Activated naive CD4-positive, alpha-beta T cell treated with anti-CD3 and anti-CD28 coated beads, Interleukin-2, amount 50 U/mL, for 24 hours (primary cell): ENCODE results near the gene ACACA.

Experiments used
- H3K27ac Mint-ChIP-seq: one replicate; pipeline ENCODE4 v1.8.0; 2021; ENCODE audit warnings: mild to moderate bottlenecking, mixed read lengths
- H3K27me3 Mint-ChIP-seq: one replicate; pipeline ENCODE4 v1.8.0; 2021; ENCODE audit warnings: mixed read lengths
- H3K36me3 Mint-ChIP-seq: one replicate; pipeline ENCODE4 v1.8.0; 2021; ENCODE audit warnings: mixed read lengths
- H3K4me1 Mint-ChIP-seq: one replicate; pipeline ENCODE4 v1.8.0; 2021; ENCODE audit warnings: mixed read lengths
- H3K4me3 Mint-ChIP-seq: one replicate; pipeline ENCODE4 v1.8.0; 2021; ENCODE audit warnings: mild to moderate bottlenecking, mixed read lengths
- H3K9me3 Mint-ChIP-seq: one replicate; pipeline ENCODE4 v1.8.0; 2021; ENCODE audit warnings: mixed read lengths

Gene ACACA

DNA sequence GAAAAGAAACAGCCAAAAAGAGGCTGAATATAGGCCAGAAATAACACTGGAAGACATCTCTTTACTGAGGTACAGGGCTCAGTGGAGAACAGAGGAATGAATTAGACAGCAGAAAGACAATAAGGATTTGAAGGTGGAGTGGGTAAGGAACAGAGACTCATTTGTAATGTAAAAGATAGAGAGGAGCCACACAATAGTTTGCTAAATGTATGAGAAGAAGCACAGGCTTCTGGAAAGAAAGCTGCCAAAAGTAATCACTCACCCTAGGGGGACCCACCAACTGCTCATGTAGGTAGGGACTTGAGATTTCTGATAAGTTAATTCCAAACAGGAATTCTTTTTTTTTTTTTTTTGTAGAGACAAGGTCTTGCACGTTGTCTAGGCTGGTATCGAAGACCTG lies 271.1 kb downstream of the ACACA start:
- Mint-ChIP-seq H3K27ac (peak overlapping the region; percentile 48), H3K4me3 (no peak overlapping the region), H3K36me3 (peaks cover 9% of the 10 kb centered on the region), H3K27me3 (no peaks in the 10 kb centered on the region), H3K9me3 (no peaks in the 10 kb centered on the region), H3K4me1 (no peaks in the 10 kb centered on the region)

DNA sequence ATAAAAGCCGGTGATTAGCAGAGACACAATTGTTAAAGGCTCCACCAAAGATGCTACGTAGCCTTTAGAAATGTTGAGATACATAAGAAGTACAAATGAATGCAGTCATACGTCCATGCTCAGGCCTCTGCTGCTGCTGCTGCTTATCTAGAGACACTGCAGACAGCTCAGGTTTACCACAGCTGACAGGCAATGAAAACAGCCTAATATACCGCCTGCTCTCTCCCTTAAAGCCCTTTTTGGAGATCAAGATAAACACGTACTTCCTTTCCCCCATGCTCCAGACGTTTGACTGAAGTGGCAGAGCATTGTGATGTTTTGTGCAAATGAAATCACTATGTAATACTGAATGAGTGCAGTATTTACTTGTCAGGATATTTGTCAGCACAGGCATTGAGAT lies 272.6 kb downstream of the ACACA start:
- peaks cover 7% of the 10 kb centered on the region for H3K36me3 Mint-ChIP-seq
- no peak overlapping the region for H3K27ac Mint-ChIP-seq
- no peaks in the 10 kb centered on the region for H3K9me3 Mint-ChIP-seq

DNA sequence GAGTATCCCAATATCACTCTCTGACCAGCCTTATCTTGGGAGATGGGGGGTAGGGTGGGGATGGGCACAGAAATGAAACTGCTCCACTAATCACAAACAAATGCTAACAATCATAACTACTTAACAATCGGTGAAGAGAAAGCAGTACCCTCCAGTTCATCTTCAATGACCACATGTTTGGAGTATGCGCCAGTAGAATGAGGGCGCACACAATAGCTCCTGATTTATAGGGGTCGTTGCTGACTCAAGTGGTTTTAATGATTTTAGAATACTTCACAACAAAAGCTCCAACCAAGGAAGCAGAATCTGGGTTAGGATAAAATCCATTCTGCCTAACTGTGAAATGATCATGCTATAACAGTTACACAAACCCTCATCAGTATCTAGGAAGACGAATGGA lies 273.5 kb downstream of the ACACA start:
- no peaks in the 10 kb centered on the region for H3K27me3 Mint-ChIP-seq
- no peaks in the 10 kb centered on the region for H3K4me1 Mint-ChIP-seq
- no peak overlapping the region for H3K4me3 Mint-ChIP-seq
- no peak overlapping the region for H3K27ac Mint-ChIP-seq
- no peaks in the 10 kb centered on the region for H3K9me3 Mint-ChIP-seq
- peaks cover 4% of the 10 kb centered on the region for H3K36me3 Mint-ChIP-seq

More for the DNA sequence above, 272.6 kb downstream of the ACACA start:
- no peak overlapping the region for H3K4me3 Mint-ChIP-seq
- no peaks in the 10 kb centered on the region for H3K4me1 Mint-ChIP-seq
- no peaks in the 10 kb centered on the region for H3K27me3 Mint-ChIP-seq

DNA sequence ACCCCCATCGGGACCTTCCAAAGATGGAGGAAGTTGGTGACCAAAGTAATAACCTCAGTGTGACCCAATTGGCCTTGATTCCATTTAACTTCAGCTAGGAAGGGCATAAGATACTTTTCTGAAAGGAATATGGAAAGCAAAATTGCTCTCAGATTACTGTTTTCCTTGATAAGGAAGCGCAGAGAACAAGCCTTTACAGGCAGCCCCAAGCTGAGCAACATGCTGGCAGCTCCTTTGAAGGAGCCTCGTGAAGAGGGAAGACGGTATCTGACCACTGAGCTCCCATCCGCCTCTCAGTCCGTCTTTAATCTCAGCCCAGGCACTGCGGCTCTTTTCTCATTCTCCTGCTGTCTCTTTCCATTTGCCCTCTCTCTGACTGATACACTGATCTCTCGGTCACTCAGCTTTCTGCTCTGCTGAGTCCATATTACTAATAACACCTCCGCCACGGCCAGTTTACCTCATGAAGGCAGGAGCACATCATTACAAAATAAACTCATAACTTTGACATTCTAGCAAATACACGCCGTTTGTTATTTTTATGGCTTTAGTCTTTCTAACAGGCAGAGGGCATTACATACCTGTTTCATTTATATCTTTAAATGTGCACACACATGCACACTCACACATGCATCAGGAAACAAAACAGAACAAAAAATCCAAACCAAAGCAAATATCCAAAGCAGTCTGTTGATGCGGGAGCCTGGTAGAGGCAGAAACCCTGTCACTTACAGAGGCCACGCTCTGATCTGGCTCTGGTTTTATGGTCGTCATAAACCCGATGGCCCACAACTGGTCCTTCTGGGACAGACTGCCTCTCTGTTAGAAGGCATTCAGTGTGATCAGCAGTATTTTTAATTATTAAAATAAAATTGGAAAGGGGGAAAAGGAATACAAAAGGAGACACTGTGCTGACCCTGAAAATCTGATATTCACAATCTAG lies 274.7 kb downstream of the ACACA start:
- no peaks in the 10 kb centered on the region for H3K27me3 Mint-ChIP-seq
- no peaks in the 10 kb centered on the region for H3K4me1 Mint-ChIP-seq
- H3K4me3 Mint-ChIP-seq: no peak overlapping the region
- H3K9me3 Mint-ChIP-seq: no peaks in the 10 kb centered on the region
- no peak overlapping the region for H3K27ac Mint-ChIP-seq
- H3K36me3 Mint-ChIP-seq: peaks cover 4% of the 10 kb centered on the region

DNA sequence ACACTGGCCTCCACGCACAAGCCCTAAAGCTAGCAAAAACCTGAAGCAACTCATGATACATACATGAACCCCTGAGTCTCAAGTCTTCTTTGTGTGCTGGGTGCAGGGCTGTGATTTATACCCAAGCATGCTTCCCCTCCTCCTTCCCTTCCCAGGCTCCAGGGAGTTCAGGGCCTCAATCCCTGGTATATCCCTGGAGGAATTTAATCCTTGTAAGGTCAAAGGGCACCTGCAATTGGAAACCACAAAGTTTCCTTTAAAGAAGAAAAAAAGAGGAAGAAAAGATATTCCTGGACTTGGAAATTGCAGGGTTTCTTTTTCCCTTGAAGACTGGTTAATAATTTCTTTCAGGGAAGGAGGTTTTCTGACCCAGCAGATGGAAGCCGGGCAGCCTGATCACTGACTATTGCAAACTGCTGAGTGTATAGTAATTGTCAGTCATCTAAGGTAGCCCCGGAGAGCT lies 275.6 kb downstream of the ACACA start:
- no peaks in the 10 kb centered on the region for H3K4me1 Mint-ChIP-seq
- H3K27me3 Mint-ChIP-seq: no peaks in the 10 kb centered on the region
- H3K27ac Mint-ChIP-seq: no peak overlapping the region
- no peak overlapping the region for H3K4me3 Mint-ChIP-seq
- peaks cover 8% of the 10 kb centered on the region for H3K36me3 Mint-ChIP-seq
- no peaks in the 10 kb centered on the region for H3K9me3 Mint-ChIP-seq

DNA sequence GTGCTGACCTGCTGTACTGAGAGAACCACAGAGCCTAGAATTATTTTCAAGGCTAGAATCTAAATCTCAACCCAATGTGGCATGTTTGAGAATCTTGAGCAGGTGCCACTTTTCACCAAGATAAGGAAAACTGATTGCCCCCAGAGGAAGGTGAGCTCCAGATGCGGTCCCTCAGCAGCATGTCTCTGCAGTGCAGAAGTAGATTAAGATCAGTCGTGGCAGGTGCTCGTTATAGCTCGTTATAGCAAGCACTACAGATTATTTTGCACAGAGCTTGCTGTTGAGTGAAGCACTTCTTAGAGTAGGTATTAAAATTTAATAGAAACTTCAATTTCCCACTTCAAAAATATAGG lies 281.8 kb downstream of the ACACA start:
- Mint-ChIP-seq H3K27me3 (no peaks in the 10 kb centered on the region), H3K4me3 (no peak overlapping the region), H3K36me3 (peaks cover 29% of the 10 kb centered on the region), H3K27ac (no peak overlapping the region), H3K9me3 (no peaks in the 10 kb centered on the region), H3K4me1 (no peaks in the 10 kb centered on the region)

DNA sequence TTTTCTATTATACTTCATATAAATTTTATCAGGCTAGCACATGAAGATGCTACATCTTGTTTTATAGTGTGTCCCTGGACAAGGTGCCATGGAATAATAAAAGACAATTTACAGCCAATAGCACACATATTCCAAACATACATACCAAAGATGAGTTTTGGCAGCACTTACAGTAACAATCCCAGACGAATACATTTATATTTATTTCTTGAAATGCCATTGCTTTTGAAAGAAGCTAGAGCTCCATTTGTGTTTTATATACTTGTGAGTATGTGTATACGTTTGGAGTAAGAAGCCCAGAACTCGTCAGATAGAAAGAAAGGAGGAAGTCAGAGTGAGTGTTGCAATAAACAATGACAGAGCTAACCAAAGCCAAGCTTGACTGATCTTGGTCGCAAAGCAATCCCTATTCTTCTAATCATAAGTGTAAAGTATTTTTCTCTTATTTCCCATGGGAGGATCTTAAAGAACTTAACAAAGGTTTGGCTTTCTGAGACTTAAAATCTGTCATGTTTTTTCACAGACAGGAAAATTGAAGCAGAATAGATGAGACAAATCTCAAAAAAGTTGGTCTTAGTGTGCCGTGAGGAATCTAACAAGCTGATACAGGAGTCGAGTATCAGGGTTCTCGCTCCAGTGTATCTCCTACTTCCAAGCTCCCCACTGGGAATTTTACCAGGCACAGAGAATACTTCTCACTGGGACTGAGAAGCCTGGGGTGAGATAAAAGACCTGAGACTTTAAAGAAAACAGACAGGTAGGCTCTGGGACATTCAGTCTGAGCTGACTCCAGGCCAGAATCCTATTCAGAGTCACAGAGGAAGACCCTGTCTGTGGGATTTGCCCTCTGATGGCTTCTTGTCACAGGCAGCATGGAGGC lies 282.5 kb downstream of the ACACA start:
- Mint-ChIP-seq H3K9me3 (no peaks in the 10 kb centered on the region), H3K4me3 (no peak overlapping the region), H3K27me3 (no peaks in the 10 kb centered on the region), H3K36me3 (peaks cover 27% of the 10 kb centered on the region), H3K27ac (no peak overlapping the region), H3K4me1 (no peaks in the 10 kb centered on the region)

DNA sequence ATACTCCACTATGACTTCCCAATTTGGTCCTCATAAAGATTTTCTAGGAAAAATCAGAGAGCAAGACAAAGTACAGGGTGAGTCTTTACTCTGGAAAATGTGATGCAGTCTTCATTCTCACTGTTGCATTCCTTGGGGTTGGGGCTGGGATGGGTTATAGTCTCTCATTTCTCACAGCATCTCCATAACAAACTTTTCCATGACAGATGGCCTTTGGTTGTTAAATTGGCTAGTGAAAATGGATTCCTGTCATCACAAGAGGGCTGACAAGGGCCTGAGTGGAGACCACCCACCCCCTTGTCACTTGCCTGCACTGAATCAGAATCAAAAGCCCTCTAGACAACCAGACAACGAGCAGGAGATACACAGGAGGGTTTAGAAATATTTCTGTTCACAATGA lies 283.2 kb downstream of the ACACA start:
- Mint-ChIP-seq H3K27ac (no peak overlapping the region), H3K4me1 (no peaks in the 10 kb centered on the region), H3K4me3 (no peak overlapping the region), H3K36me3 (peaks cover 27% of the 10 kb centered on the region), H3K9me3 (no peaks in the 10 kb centered on the region), H3K27me3 (no peaks in the 10 kb centered on the region)

DNA sequence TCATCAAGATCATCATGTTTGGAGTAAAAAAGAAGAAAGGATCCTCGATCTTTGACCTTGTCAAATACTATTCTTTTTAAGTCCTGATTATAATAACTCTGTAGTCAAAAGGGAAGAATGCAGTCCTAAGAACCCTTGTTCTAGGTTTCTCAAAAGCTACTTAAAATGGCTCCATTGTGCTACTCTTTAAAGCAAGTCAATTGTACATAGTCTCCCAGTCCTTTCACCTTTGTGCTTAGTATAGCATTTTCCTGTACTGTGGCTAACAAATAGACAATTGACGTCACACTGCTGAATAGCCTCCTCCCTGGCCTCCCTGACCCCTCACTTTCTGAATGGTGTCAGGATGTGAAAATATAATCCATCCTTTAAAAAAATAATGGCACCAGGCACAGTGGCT lies 285.0 kb downstream of the ACACA start:
- Mint-ChIP-seq H3K27me3 (no peaks in the 10 kb centered on the region), H3K4me1 (no peaks in the 10 kb centered on the region), H3K36me3 (peaks cover 27% of the 10 kb centered on the region), H3K9me3 (no peaks in the 10 kb centered on the region), H3K4me3 (no peak overlapping the region), H3K27ac (no peak overlapping the region)

DNA sequence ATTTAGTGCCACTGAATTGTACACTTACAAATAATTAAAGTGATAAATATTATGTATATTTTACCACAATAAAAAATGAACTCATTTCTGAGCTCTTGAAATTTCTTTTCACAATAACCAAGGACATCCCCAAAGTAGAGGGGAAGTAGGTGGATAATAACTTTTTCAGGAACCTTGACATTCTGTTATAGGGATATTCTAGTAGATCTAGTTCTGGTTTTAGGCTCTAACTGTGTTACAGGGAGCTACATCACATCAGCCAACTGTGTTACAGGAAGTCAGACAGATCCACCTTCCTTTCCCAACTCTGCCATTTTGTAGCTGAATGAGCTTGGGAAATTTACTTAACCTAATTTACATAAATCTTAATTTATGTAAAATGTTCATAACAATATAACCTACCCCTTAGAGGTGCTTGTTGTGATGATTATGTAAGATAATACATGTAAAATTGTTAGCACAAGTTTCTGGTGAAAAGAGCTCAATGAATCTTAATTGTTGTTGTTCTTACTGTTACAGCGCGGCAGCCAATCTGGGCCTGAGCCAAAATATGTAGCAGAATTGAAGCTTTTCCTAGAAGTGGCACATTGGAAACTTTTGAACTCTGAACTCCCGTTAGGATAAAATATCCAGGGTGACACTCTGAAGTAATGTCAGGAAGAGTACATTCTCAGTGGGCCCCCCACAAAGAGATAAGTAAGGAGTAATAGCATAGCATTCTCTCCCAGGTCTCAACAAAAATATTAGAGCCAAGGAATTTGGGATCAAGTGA lies 288.1 kb downstream of the ACACA start:
- Mint-ChIP-seq H3K27ac (no peak overlapping the region), H3K36me3 (peaks cover 22% of the 10 kb centered on the region), H3K9me3 (no peaks in the 10 kb centered on the region), H3K4me1 (no peaks in the 10 kb centered on the region), H3K27me3 (no peaks in the 10 kb centered on the region), H3K4me3 (no peak overlapping the region)

DNA sequence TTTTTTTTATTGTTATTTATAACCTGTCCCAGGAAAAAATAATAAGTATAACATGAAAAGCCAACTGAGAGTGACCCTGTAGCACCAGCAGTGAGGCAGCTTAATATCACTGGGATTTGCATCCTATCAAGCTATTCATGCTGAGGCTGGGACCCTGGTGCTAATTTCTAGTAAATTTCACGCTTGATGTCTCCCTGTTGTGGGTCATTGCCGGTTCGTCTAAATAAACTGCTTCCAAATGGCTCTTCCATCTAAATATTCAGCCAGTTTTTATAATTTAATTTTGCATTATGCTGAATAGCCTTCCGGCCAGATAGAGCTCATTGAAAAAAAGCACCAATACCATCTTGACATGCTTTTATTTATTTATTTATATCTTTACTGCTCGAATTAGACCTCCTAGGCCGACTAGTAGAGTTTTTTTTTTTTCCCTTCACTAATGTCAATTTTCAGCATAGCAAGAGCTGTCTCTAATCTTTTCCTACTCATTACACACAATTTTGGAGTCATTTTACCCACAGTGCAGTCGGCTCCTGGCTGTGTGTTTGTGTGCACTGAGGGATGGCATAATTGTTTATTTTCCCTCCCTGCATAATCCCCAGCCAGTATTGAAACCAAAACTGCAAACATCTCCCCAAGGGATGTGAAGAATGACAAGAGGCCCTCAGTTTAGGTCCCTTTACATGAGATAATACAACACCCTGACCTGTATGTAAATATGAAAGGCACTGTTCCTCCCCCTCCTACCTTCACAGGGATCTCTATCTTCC lies 289.1 kb downstream of the ACACA start:
- H3K27ac Mint-ChIP-seq: no peak overlapping the region
- H3K36me3 Mint-ChIP-seq: peaks cover 20% of the 10 kb centered on the region
- no peak overlapping the region for H3K4me3 Mint-ChIP-seq
- H3K9me3 Mint-ChIP-seq: no peaks in the 10 kb centered on the region
- H3K27me3 Mint-ChIP-seq: no peaks in the 10 kb centered on the region
- no peaks in the 10 kb centered on the region for H3K4me1 Mint-ChIP-seq

DNA sequence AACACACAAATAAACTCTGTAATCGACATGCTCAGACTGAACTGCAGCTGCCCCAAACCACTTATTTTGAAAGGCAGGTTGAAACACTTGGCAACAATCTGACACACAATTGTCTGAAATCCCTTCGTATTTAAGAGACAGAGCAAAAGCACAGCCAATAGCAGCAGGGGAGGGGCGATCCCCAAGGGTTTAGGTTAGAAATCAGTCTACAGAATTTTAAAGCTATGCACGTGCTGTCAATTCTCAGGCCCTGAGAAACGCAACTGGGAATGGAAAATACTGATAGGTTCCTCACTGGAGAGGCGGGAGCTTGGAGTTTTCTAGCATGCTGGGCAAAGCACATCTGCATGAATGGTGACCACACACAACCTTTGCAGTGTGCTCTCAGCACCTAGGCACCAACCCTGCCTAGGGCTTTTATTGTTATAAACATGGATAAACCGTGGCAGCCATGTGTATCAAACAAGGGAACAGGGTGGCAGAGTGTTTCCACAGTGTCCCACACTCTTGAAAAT lies 289.9 kb downstream of the ACACA start:
- peaks cover 24% of the 10 kb centered on the region for H3K36me3 Mint-ChIP-seq
- no peaks in the 10 kb centered on the region for H3K27me3 Mint-ChIP-seq
- no peak overlapping the region for H3K27ac Mint-ChIP-seq
- no peak overlapping the region for H3K4me3 Mint-ChIP-seq
- H3K4me1 Mint-ChIP-seq: no peaks in the 10 kb centered on the region
- H3K9me3 Mint-ChIP-seq: no peaks in the 10 kb centered on the region

DNA sequence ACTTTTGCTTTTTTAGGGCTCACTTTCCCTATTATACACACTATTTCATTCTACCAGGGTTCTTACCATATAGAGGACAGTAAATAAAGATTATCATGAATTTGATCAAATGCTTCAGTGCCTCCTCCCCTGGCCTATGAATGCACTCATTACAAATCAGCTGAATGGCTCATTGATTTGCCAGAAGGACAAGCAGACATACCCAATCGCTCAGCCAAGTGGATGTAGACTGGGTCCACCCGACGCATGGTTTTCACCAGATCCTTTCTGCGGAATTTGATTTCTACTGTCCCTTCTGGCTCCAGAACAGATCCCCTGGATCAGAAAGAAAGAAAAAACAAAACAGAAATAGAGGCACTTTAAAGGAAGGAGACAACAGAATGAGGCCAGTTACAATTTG lies 295.3 kb downstream of the ACACA start:
- Mint-ChIP-seq H3K27me3 (no peaks in the 10 kb centered on the region), H3K36me3 (peaks cover 19% of the 10 kb centered on the region), H3K27ac (peak overlapping the region; percentile 23), H3K4me3 (no peak overlapping the region), H3K9me3 (no peaks in the 10 kb centered on the region), H3K4me1 (no peaks in the 10 kb centered on the region)

DNA sequence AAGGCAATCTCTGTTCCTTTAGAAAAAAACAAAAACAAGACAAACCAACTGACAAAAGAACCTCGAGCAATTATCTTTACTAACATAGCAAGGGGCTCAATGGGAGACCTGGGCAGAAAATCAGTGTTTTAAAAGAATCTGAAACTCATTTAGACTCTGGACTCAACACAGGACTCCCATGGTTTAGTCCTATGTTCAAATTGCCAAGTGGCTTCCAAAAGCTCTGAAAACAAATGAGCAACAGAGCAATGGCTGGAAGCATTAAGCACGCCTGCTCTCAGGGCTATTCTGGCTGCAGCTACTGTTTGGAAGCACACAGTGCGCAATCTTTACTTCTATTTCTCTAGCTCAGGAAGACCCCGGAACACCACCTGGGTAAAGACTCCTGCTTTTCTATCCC lies 295.9 kb downstream of the ACACA start:
- H3K27me3 Mint-ChIP-seq: no peaks in the 10 kb centered on the region
- H3K4me1 Mint-ChIP-seq: no peaks in the 10 kb centered on the region
- no peaks in the 10 kb centered on the region for H3K9me3 Mint-ChIP-seq
- no peak overlapping the region for H3K4me3 Mint-ChIP-seq
- H3K27ac Mint-ChIP-seq: peak overlapping the region; percentile 23
- H3K36me3 Mint-ChIP-seq: peaks cover 18% of the 10 kb centered on the region
